ENCODE measurements around the gene DUSP8.
A peak's percentile ranks its signal among the peaks of the same experiment; 100 is the strongest.
"Not testable (repeated sequence)": the region's sequence is repeated elsewhere in the genome, so short reads cannot be mapped to it uniquely, and the experiment has no call there.

The DUSP8 gene

DNA sequence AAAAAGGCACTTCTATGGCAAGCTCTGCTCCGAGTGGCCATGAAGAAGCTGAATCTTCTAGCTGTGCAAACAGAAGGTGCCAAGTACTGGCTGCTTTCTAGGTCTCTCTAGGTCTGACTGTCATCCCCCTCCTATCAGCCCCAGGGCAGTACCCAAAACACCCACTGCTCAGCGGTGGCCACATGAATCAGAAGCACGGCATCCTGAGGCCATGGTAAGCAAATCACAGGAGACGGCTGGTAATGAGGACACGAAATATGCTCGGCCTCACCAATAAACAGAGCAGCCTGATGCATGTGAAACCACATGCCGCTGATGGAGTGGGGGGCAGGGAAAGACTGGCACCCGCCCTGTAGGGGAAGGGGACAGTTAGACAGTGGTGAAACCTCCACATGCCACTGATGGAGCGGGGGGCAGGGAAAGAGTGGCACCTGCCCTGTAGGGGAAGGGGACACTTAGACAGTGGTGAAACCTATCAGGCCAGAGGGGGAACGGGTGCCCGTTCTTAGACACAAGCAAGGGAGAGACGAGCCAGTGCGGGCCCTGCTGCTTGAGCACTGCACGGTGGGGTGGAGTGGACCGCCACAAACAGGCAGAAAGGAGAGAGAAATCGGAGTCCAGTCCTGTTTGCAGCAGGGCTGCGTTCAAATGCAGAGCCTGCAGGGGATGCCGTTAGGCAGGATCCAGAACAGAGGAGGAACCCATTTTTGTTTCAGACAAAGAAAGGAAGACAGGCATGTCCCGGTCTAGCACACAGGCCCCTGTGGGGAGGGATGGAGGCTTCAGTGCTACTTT, 55.6 kb downstream of the DUSP8 start:
- no peak overlapping the region for H3K4me3 ChIP-seq (ENCODE audit: low read depth, low read length)
- TF ChIP-seq CTCF (IDR thresholded peaks at IDR 0.05; ENCODE audit: insufficient read depth, low read length, missing control alignments): no peak
- POLR2A ChIA-PET: no interaction called here
- CTCF ChIA-PET: interaction anchor here (0.6 to 3.9 kb wide), 20 partner anchors 9 to 403 kb away, joined by 3 to 40 read pairs (median 10); no protein-coding TSS in a partner anchor
- DNase-seq (ENCODE audit: low read depth, low spot score): peak; percentile 40

DNA sequence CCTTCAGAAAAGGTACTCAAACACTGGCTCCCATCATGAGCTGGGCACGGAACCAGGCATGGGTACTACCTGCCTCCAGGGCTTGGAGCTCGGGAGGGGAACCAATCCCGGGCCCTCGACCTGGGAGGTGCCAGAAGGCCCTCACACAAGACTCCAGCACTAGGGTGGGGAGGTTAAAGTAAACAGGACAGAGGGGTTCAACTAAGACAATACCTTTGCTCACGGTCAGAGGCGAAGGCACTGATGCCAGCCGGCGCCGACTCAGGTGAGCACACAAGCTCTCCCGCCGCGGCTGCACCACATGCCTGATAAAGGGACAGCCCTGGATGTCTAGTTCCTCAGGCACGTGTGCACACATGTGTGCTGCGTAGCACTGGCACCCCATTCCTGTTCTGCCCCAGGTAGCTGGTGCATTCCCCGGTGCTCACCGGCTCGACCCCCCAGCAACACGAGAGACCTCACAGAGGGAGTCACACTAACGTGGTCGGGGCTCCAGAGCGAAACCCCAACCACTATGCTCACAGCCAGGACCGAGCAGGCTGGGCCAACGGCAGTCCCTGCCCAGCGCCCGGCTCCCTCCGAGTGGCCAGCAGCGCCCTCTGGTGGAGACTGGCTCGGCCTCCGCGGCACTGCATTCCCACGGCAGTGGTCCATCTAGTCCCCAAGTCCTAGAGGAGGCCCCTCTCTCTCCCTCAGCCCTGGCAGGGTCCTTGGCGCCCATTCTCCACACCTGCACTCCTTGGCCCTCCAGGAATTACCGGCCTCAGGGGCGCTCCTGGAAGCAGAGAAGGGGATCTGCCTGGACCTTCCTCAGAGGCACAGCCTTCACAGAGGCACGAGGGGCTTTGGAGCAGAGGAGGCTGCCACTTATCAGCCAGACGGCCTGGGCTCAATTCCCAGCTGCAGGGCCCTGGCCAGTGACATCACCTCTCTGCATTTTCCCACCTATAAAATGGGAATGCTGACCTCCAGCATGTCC, 56.7 kb downstream of the DUSP8 start:
- POLR2A ChIA-PET: no interaction called here
- no peak overlapping the region for H3K4me3 ChIP-seq (ENCODE audit: low read depth, low read length)
- no peak for DNase-seq (ENCODE audit: low read depth, low spot score)
- peak; percentile 99 for TF ChIP-seq CTCF (IDR thresholded peaks at IDR 0.05; ENCODE audit: insufficient read depth, low read length, missing control alignments)
- CTCF ChIA-PET: interaction anchor here (0.6 to 3.9 kb wide), 32 partner anchors 9 to 593 kb away, joined by 3 to 40 read pairs (median 6); no protein-coding TSS in a partner anchor

DNA sequence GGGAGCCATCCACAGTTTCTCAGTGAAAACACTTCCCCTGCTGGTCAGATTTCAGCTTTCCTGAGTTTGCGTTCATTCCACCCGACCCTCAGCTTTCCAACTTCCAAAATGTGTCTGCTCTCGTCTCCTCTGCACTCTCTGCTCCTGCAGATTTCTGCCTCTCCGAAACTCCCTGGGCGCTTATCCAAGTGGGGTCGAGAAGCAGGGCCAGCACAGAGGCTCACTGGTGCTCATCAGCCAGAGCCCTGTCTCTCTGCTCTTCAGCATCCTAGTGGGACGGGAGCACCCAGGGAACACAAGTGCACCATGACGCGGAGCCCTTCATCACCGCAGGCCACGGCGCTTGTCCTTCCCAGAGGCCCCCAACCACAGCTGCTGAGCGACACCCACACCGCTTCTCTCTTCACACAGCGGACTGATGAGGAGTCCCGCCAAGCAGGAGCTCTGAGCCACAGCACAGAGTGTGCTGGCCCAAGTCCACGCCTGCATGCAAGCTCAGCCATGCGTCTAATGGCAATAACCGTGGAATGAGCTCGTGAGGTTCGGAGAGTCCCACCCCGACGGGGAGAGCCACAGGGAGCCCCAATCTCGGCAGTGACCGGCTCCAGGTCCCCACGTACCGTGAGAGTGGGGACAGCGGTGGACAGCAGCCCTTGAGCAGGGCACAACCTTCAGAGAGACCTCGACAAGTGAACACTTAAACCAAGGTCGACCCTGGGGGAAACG, 57.6 kb downstream of the DUSP8 start:
- POLR2A ChIA-PET: no interaction called here
- CTCF ChIA-PET: interaction anchor here (0.7 to 3.9 kb wide), 28 partner anchors 8 to 592 kb away, joined by 3 to 40 read pairs (median 8); no protein-coding TSS in a partner anchor
- H3K4me3 ChIP-seq (ENCODE audit: low read depth, low read length): no peak overlapping the region
- DNase-seq (ENCODE audit: low read depth, low spot score): no peak
- TF ChIP-seq CTCF (IDR thresholded peaks at IDR 0.05; ENCODE audit: insufficient read depth, low read length, missing control alignments): no peak

DNA sequence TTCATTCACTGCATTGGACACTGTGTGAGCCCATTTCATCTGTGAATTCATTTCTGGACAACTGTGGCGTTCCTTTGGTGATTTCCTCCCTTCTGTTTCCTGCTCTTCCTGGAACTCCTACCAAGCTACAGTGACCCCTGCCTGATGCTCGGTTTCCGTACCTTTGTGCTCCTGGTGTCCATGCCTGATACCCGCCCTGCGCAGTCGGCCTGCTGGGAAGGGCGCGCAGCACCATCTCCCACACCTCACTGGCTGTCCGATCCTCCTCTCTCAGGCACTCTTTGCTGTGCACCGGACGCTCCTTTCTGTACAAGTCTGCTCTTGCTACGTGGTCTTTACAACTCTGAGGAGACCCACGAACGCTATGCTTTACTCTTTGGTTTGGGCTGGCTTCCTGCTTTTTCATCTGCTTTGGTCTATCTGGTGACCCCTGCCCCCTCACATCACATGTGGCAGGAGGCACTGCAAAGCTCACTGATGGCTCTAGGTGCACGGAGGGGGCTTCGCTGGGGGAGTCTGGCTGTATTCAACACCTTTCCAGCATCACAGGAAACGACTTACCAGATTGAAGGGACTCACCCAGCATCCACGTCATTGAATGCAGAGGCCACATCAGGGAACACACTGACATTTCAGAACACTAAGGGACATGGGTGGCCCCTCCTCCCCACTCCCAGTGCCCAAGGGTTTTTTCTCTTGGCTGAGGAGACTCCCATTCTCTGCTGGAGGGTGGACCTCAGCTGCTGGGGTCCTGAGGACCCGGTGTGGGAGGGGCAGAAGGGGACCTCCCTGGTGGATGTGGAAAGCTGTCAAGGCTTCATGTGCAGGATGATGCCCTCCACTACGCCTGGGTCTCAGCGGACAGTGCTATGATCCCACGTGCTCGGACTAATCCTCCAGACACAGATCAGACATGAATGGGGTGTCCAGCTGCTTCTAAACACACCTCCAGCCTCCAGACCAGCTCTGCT, 58.5 kb downstream of the DUSP8 start:
- POLR2A ChIA-PET: no interaction called here
- TF ChIP-seq CTCF (IDR thresholded peaks at IDR 0.05; ENCODE audit: insufficient read depth, low read length, missing control alignments): no peak
- H3K4me3 ChIP-seq (ENCODE audit: low read depth, low read length): no peak overlapping the region
- no peak for DNase-seq (ENCODE audit: low read depth, low spot score)
- CTCF ChIA-PET: interaction anchor here (0.7 to 3.9 kb wide), 14 partner anchors 8 to 313 kb away, joined by 3 to 40 read pairs (median 10); no protein-coding TSS in a partner anchor

DNA sequence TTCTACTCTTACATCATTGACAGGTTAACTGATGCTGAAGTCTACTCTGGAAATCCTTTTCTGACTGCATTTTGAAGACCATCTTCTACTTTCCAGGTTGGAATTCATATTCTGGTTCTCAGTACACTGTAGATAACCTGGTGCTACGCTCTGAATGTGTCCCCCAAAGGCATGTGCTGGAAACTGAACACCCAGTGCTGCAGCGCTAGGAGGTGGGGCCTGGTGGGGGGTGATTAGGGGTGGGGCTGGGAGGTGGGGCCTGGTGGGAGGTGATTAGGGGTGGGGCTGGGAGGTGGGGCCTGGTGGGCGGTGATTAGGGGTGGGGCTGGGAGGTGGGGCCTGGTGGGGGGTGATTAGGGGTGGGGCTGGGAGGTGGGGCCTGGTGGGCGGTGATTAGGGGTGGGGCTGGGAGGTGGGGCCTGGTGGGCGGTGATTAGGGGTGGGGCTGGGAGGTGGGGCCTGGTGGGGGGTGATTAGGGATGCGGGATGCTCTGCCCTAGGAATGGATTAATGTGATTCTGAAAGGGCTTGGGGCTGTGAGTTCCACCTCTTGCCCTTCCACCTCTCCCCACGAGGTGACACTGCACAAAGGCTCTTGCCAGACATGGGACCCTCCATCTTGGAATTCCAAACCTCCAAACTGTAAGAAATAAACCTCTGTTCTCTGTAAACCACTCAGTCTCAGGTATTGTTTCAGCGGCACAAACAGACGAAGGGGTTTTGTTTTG, 59.4 kb downstream of the DUSP8 start:
- DNase-seq (ENCODE audit: low read depth, low spot score); POLR2A ChIA-PET: not testable (repeated sequence)

More for the DNA sequence above, 59.4 kb downstream of the DUSP8 start:
- H3K4me3 ChIP-seq (ENCODE audit: low read depth, low read length): not testable (repeated sequence)
- CTCF ChIA-PET: interaction anchor here (3.9 kb wide), 1 partner anchor 10 kb away, joined by 25 read pairs; no protein-coding TSS in a partner anchor

Measured in AG04449 (cell line).